HCT116 (cell line): Measurements from ENCODE around the gene SHC2. TPM values are rescaled to one million over a fixed set of nuclear protein-coding genes. Genes with fewer than 3 reads are reported as not detected.
A peak's percentile ranks its signal among the peaks of the same experiment; 100 is the strongest.

Source experiments
- ATAC-seq: fragments of 200-7000 bp; cut with Tn5 transposase; 2 replicates; pipeline ENCODE4 v1.9.1; 2020; ENCODE audit warnings: mild to moderate bottlenecking, moderate library complexity
- BruUV-seq: library from RNA; stranded (reverse); fragments of 400-500 nt; replicated peaks from 2 replicates; lab custom pipeline; 2021; lab: Mats Ljungman, UMichigan
- CTCF ChIA-PET: fragments of 300-600 bp; sonication (Branson Sonifier 250); formaldehyde crosslinking; loops from one replicate; lab custom pipeline; 2021; ENCODE audit warnings: antibody characterized with exemption; lab: Charles Lee
- POLR2A ChIA-PET: fragments of 300-600, 350-600 bp; sonication (Branson Sonifier 250); formaldehyde crosslinking; loops from one replicate; lab custom pipeline; 2021; ENCODE audit warnings: antibody characterized with exemption; lab: Charles Lee
- RAD21 ChIA-PET, 2 experiments: fragments of 300-600 bp; sonication (Branson Sonifier 250); formaldehyde crosslinking; loops; one replicate each; lab custom pipeline; 2023; ENCODE audit warnings: low total read pairs in 2 of 2; ENCODE audit not compliant: uncharacterized antibody in 2 of 2, unreplicated experiment in 2 of 2, low non-redundant PET in 1 of 2; lab: Charles Lee
- DNase-seq: peaks from one replicate; pipeline ENCODE4 v3.0.0-alpha.2; 2010; ENCODE audit warnings: low read depth, low spot score
- H2AFZ ChIP-seq: fragments of 200-600 bp; shearing (Covaris generic), sonication (generic); 2 replicates; pipeline ENCODE4 v1.6.1; 2017; ENCODE audit warnings: low read depth, mixed run types, mixed read lengths, antibody characterized with exemption, low read length; ENCODE audit not compliant: poor library complexity, severe bottlenecking
- H3K27ac ChIP-seq: 2 replicates; pipeline ENCODE4 v1.5.1; 2012; ENCODE audit warnings: low read depth, low read length
- H3K27me3 ChIP-seq: fragments of 200-600 bp; sonication (generic); 2 replicates; pipeline ENCODE4 v1.6.1; 2016; ENCODE audit warnings: mixed run types, low read length, mixed read lengths; ENCODE audit not compliant: insufficient read depth
- H3K36me3 ChIP-seq, 2 experiments: fragments of 200-500 bp in 1 of 2; fragments of 200-600 bp in 1 of 2; sonication (Bioruptor generic) in 1 of 2; sonication (generic) in 1 of 2; 2 replicates each; pipeline versions ENCODE4 v1.5.1 to v1.6.1; 2014 to 2016; ENCODE audit warnings: low read length in 2 of 2, inconsistent platforms in 1 of 2, mixed read lengths in 1 of 2, mixed run types in 1 of 2; ENCODE audit not compliant: insufficient read depth in 2 of 2, control insufficient read depth in 1 of 2
- H3K4me1 ChIP-seq, 2 experiments: fragments of 200-600 bp in 1 of 2; sonication (generic) in 1 of 2; 2 replicates each; pipeline versions ENCODE4 v1.5.1 to v1.6.1; 2012 to 2017; ENCODE audit warnings: low read length in 2 of 2, inconsistent platforms in 1 of 2, mild to moderate bottlenecking in 1 of 2, mixed read lengths in 1 of 2, mixed run types in 1 of 2, moderate library complexity in 1 of 2; ENCODE audit not compliant: insufficient read depth in 2 of 2, control insufficient read depth in 1 of 2
- H3K4me2 ChIP-seq: fragments of 200-600 bp; sonication (generic); 2 replicates; pipeline ENCODE4 v1.6.1; 2017; ENCODE audit warnings: mixed run types, low read length, mixed read lengths
- H3K4me3 ChIP-seq, 2 experiments: fragments of 200-600 bp in 1 of 2; sonication (generic) in 1 of 2; replicated peaks in 1 of 2; 2 replicates each; pipeline ENCODE4 v1.5.1; 2011 to 2016; ENCODE audit warnings: low read length in 2 of 2, control low read depth in 1 of 2, low read depth in 1 of 2, mild to moderate bottlenecking in 1 of 2, mixed read lengths in 1 of 2, mixed run types in 1 of 2
- H3K79me2 ChIP-seq: fragments of 200-600 bp; sonication (generic); 2 replicates; pipeline ENCODE4 v1.6.1; 2017; ENCODE audit warnings: mild to moderate bottlenecking, mixed run types, low read length, moderate library complexity, mixed read lengths; ENCODE audit not compliant: insufficient read depth
- H3K9ac ChIP-seq: fragments of 200-600 bp; sonication (generic); 2 replicates; pipeline ENCODE4 v1.6.1; 2016; ENCODE audit warnings: low read length, mixed read lengths
- H3K9me2 ChIP-seq: fragments of 200-600 bp; sonication (generic), shearing (Covaris generic); 2 replicates; pipeline ENCODE4 v1.6.1; 2017; ENCODE audit warnings: mixed run types, mild to moderate bottlenecking, moderate library complexity; ENCODE audit not compliant: insufficient read depth
- H3K9me3 ChIP-seq, 2 experiments: fragments of 200-500 bp in 1 of 2; fragments of 200-600 bp in 1 of 2; sonication (Bioruptor generic) in 1 of 2; sonication (generic) in 1 of 2; 2 replicates each; pipeline ENCODE4 v1.6.1; 2014 to 2017; ENCODE audit warnings: low read length in 2 of 2, mixed read lengths in 2 of 2, inconsistent platforms in 1 of 2, low read depth in 1 of 2, mild to moderate bottlenecking in 1 of 2, mixed run types in 1 of 2, moderate library complexity in 1 of 2; ENCODE audit not compliant: control insufficient read depth in 1 of 2, insufficient read depth in 1 of 2
- H4K20me1 ChIP-seq: fragments of 200-600 bp; sonication (generic), shearing (Covaris generic); 2 replicates; pipeline ENCODE4 v1.6.1; 2017; ENCODE audit warnings: mixed run types, mild to moderate bottlenecking, moderate library complexity; ENCODE audit not compliant: insufficient read depth
- ATF3 ChIP-seq: IDR thresholded peaks from 2 replicates; pipeline ENCODE4 v1.6.1; 2012
- CBX3 ChIP-seq: IDR thresholded peaks from 2 replicates; pipeline ENCODE4 v1.6.1; 2012; ENCODE audit warnings: low read depth
- CEBPB ChIP-seq: IDR thresholded peaks from 2 replicates; pipeline ENCODE4 v1.6.1; 2012; ENCODE audit warnings: low read depth
- EGR1 ChIP-seq: IDR thresholded peaks from 2 replicates; pipeline ENCODE4 v1.6.1; 2012; ENCODE audit warnings: low read depth
- REST ChIP-seq: IDR thresholded peaks from 2 replicates; pipeline ENCODE4 v1.6.1; 2012; ENCODE audit warnings: low read depth
- SRF ChIP-seq: IDR thresholded peaks from 2 replicates; pipeline ENCODE4 v1.6.1; 2012; ENCODE audit warnings: low read depth
- YY1 ChIP-seq: IDR thresholded peaks from 2 replicates; pipeline ENCODE4 v1.6.1; 2011; ENCODE audit warnings: low read length, low read depth, moderate library complexity, mild to moderate bottlenecking; ENCODE audit not compliant: insufficient replicate concordance; ENCODE audit errors: extremely low read depth
- ZBTB33 ChIP-seq: IDR thresholded peaks from 2 replicates; pipeline ENCODE4 v1.6.1; 2011; ENCODE audit warnings: mild to moderate bottlenecking, low read length, moderate library complexity; ENCODE audit not compliant: insufficient replicate concordance; ENCODE audit errors: extremely low read depth
- intact Hi-C: fragments of 100-400 bp; cut with micrococcal nuclease; formaldehyde crosslinking; loops from 2 replicates; pipeline ENCODE4 v1.10.0; 2022
- total RNA-seq: library from RNA; stranded (reverse); gene quantifications from one replicate; pipeline ENCODE4 v1.2.1, GENCODE V29; 2021; ENCODE audit not compliant: unreplicated experiment

The SHC2 gene
- total RNA-seq, 1 experiment from 2014 or later: 2.5 TPM

GRCh38 chr19:409516-410242 is 51.2 kb downstream of the SHC2 start:
- Histone ChIP-seq H3K9me3 (no peaks in the 10 kb centered on the region), H3K4me1 (peaks cover 4 to 14% of the 10 kb centered on the region in 2 experiments; a peak in 3 of 4 replicates), H3K9me2 (no peaks in the 10 kb centered on the region), H3K4me3 (peak overlapping the region; percentile 39 to 60), H3K36me3 (no peaks in the 10 kb centered on the region), H3K79me2 (no peaks in the 10 kb centered on the region), H3K27me3 (peaks cover 4% of the 10 kb centered on the region; the same call in 1 of the 2 replicates), H3K9ac (no peak overlapping the region), H4K20me1 (no peaks in the 10 kb centered on the region), H3K4me2 (peak overlapping the region; percentile 84), H3K27ac (no peak overlapping the region; the same call in 1 of the 2 replicates), H2AFZ (peak overlapping the region; percentile 51)
- ATAC-seq: peak; percentile 26
- RAD21 ChIA-PET: no interaction called here
- CTCF ChIA-PET: no interaction called here
- TF ChIP-seq CEBPB (no peak), ZBTB33 (no peak), SRF (no peak), CBX3 (no peak)
- POLR2A ChIA-PET: no interaction called here
- no TSS peak for BruUV-seq
- no peak for DNase-seq
- intact Hi-C loops: no loop called here

- RAD21 ChIA-PET: interaction anchor here in 1 of 2 experiments (0.7 kb wide), 1 partner anchor 122 kb away, joined by 4 read pairs; no protein-coding TSS in a partner anchor
- Histone ChIP-seq H3K36me3 (no peaks in the 10 kb centered on the region), H3K9ac (peak within 1 kb of the TSS; percentile 53), H2AFZ (peak within 1 kb of the TSS; percentile 51), H3K79me2 (no peaks in the 10 kb centered on the region), H3K9me2 (no peaks in the 10 kb centered on the region), H3K4me2 (peak within 1 kb of the TSS; percentile 84), H3K4me1 (peaks cover 4 to 14% of the 10 kb centered on the region in 2 experiments; a peak in 3 of 4 replicates), H3K9me3 (no peaks in the 10 kb centered on the region), H3K27me3 (peaks cover 4% of the 10 kb centered on the region; the same call in 1 of the 2 replicates), H3K4me3 (peak within 1 kb of the TSS; percentile 47 to 60), H4K20me1 (no peaks in the 10 kb centered on the region), H3K27ac (no peak within 1 kb of the TSS; the same call in 1 of the 2 replicates)
- ATAC-seq (peak; percentile 71), DNase-seq (no peak)
- no TSS peak for BruUV-seq
- intact Hi-C loops: no loop called here
- CTCF ChIA-PET: interaction anchor here (0.5 kb wide), 1 partner anchor 361 kb away, joined by 3 read pairs; no protein-coding TSS in a partner anchor
- POLR2A ChIA-PET: no interaction called here
- TF ChIP-seq YY1: peak; percentile 76
- no peak for TF ChIP-seq REST
- TF ChIP-seq ATF3: no peak
- TF ChIP-seq EGR1: peak; percentile 58; the same call in 1 of the 2 replicates
Observed at GRCh38 chr19:408902-409515, 51.8 kb downstream of the SHC2 start, which contains the start of gene C2CD4C. C2CD4C (minus strand) TSS chr19:409147; CDS start chr19:408361, 786 bp downstream.
